Measurements from ENCODE around the gene TNFRSF21.
"Not testable (repeated sequence)": the region's sequence is repeated elsewhere in the genome, so short reads cannot be mapped to it uniquely, and the experiment has no call there.

TNFRSF21 gene

DNA sequence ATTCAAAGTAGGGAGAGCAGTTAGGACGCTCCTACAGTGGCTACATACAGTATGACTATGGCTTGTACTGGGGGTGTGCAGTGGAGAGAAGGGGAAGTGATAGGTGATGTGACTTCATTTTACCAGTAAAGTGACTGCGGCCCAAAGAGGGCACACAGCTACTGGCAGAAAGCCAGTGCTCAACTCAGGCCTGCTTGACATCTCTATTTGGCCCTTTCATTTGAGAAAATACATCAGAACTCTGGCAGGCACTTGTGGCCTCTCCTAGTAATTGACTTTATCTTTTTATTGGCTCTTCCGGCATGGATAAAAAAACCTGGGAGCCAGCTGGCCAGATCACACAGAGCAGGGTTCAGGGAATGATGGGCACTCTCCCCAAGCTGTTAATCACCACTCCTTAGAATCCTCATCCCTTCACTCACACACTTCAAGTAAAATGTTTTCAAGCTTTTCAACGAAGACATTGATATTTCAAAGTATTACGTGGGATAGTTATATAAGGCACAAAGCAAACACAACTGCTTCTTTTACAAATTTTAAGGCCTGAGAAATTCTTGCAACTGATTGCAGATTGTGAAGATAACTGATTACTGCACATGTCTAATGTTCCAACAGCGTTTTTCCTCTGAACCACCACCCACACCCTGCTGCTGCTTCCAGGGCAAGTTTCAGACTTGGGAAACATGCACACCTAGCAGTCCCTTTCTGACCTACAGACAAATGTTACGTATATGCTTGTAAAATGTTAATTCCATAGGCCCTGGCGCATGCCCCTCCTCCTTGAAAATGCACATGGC, 73.5 kb downstream of the TNFRSF21 start:
- Histone ChIP-seq H3K4me1 (peaks cover 45% of the 10 kb centered on the region), H3K9ac (no peak overlapping the region), H3K36me3 (peaks cover 77% of the 10 kb centered on the region), H3K27ac (0 out of 2 replicates have a peak overlapping the region, but pooled peaks have one; percentile 1), H3K27me3 (no peaks in the 10 kb centered on the region), H3K9me3 (no peaks in the 10 kb centered on the region), H4K20me1 (no peaks in the 10 kb centered on the region), H3K4me3 (no peak overlapping the region), H3K4me2 (no peak overlapping the region)
- TF ChIP-seq Cebpa-rat (IDR thresholded peaks at IDR 0.05), result no peak

- Histone ChIP-seq H3K4me1 (peaks cover 37% of the 10 kb centered on the region), H3K4me3 (no peak overlapping the region), H3K27ac (0 out of 2 replicates have a peak overlapping the region, but pooled peaks have one; percentile 1), H3K36me3 (peaks cover 85% of the 10 kb centered on the region), H3K9me3 (no peaks in the 10 kb centered on the region), H3K9ac (no peak overlapping the region), H3K27me3 (no peaks in the 10 kb centered on the region), H3K4me2 (no peak overlapping the region), H4K20me1 (no peaks in the 10 kb centered on the region)
- no peak for TF ChIP-seq Cebpa-rat (IDR thresholded peaks at IDR 0.05)
Measured at GRCh38 chr6:47235421-47235820, 74.3 kb downstream of the TNFRSF21 start.

DNA sequence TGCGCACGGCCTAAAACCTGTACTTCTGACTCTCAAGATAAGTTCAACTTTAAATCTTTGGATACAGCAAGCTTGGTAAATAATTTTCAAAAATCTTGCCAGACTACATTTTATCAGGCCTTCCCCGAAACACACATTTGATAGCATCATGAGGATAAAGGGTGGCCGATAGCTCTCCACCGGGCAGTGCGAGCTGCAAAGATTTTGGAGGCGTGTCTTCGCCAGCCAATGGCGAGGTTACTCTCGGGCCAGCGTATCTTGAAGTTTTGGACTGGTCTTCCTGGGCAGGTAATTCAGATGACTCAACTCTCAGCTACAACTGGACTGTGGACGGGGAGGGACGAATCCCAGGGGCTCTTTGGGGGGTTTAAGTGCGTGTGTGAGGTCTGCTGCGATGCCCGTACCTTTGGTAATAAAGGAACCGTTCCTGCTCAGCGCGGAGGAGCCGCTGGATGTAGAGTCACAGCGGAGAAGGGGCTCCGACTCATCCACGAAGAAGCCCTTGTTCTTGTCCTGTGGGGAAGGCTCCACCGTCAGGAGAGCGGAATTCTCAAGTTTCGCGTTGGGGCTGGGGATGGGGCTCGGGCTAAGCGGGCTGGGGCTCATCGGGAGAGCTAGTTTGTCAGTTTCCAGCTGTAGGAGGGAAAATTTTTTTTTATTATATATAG, 75.3 kb downstream of the TNFRSF21 start:
- H3K9me3 ChIP-seq, result no peaks in the 10 kb centered on the region
- no peak overlapping the region for H3K4me2 ChIP-seq
- H3K36me3 ChIP-seq, result peaks cover 90% of the 10 kb centered on the region
- no peaks in the 10 kb centered on the region for H4K20me1 ChIP-seq
- no peak overlapping the region for H3K4me3 ChIP-seq
- no peaks in the 10 kb centered on the region for H3K27me3 ChIP-seq
- no peak overlapping the region for H3K9ac ChIP-seq
- no peak overlapping the region for H3K27ac ChIP-seq
- peaks cover 27% of the 10 kb centered on the region for H3K4me1 ChIP-seq
- TF ChIP-seq Cebpa-rat (IDR thresholded peaks at IDR 0.05), result no peak

- peaks cover 15% of the 10 kb centered on the region; the same call in 1 of the 2 replicates for H3K4me1 ChIP-seq
- H3K9me3 ChIP-seq, result no peaks in the 10 kb centered on the region
- TF ChIP-seq Cebpa-rat (IDR thresholded peaks at IDR 0.05), result no peak
- peaks cover 79% of the 10 kb centered on the region for H3K36me3 ChIP-seq
- no peak overlapping the region for H3K9ac ChIP-seq
- no peak overlapping the region for H3K4me3 ChIP-seq
- H3K4me2 ChIP-seq, result no peak overlapping the region
- H3K27me3 ChIP-seq, result no peaks in the 10 kb centered on the region
- H3K27ac ChIP-seq, result no peak overlapping the region
- H4K20me1 ChIP-seq, result no peaks in the 10 kb centered on the region
Measured at GRCh38 chr6:47231151-47231550, 78.6 kb downstream of the TNFRSF21 start.

DNA sequence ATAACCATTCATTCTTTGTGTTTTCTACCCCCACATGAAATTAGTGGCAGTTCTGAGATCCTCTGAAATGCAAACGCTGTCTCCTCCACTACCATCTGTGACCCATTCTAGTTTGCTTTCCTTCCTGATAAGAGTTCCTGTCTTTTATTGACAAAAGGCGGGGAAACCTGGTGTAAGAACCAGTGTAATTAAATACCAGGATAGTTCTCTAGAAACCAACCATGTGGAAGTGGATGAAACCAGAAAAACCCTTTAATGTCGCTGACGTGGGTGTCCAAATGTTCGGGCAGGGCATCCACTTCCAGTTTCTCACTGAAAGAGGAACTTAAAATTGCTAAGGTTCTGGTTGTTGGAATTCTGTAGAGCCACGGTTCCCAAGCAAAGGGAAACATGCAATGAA, 79.1 kb downstream of the TNFRSF21 start:
- no peaks in the 10 kb centered on the region for H3K27me3 ChIP-seq
- no peak overlapping the region for H3K27ac ChIP-seq

DNA sequence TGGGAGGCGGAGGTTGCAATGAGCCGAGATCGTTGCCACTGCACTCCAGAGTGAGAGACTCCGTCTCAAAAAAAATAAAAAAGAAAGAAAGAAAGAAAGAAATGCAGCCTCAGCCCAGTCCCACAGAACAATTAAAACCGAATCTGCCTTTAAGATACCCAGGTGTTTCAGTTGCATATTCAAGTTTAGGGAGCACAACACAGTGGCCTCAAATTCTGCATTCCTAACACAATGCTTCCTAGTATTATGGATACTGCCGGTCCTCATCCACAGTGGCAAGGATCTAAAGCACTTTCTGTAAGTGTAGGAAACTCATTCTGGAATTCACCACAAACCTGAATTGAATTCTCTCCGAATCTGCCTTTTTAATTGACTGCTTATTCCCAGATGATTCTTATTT, 80.5 kb downstream of the TNFRSF21 start:
- H3K36me3 ChIP-seq, result peaks cover 60% of the 10 kb centered on the region
- no peaks in the 10 kb centered on the region for H3K27me3 ChIP-seq
- no peak for TF ChIP-seq Cebpa-rat (IDR thresholded peaks at IDR 0.05)
- no peak overlapping the region for H3K9ac ChIP-seq
- no peak overlapping the region for H3K4me3 ChIP-seq
- no peaks in the 10 kb centered on the region for H3K9me3 ChIP-seq
- H3K4me1 ChIP-seq, result peaks cover 8% of the 10 kb centered on the region; the same call in 1 of the 2 replicates
- no peaks in the 10 kb centered on the region for H4K20me1 ChIP-seq
- no peak overlapping the region for H3K27ac ChIP-seq
- no peak overlapping the region for H3K4me2 ChIP-seq

More for the DNA sequence above, 79.1 kb downstream of the TNFRSF21 start:
- TF ChIP-seq Cebpa-rat (IDR thresholded peaks at IDR 0.05), result no peak
- H3K36me3 ChIP-seq, result peaks cover 73% of the 10 kb centered on the region
- no peak overlapping the region for H3K4me2 ChIP-seq
- H3K4me1 ChIP-seq, result peaks cover 9% of the 10 kb centered on the region; the same call in 1 of the 2 replicates
- H3K9me3 ChIP-seq, result no peaks in the 10 kb centered on the region
- no peak overlapping the region for H3K4me3 ChIP-seq
- no peak overlapping the region for H3K9ac ChIP-seq
- H4K20me1 ChIP-seq, result no peaks in the 10 kb centered on the region

- not testable (repeated sequence) for H3K4me3 ChIP-seq, H4K20me1 ChIP-seq, H3K4me1 ChIP-seq, H3K27me3 ChIP-seq, H3K9ac ChIP-seq, H3K9me3 ChIP-seq, H3K27ac ChIP-seq, H3K4me2 ChIP-seq
- peaks cover 52% of the 10 kb centered on the region for H3K36me3 ChIP-seq
Measured at GRCh38 chr6:47228093-47228492, 81.6 kb downstream of the TNFRSF21 start.

GRCh38 chr6:47223251-47223650, 86.5 kb downstream of the TNFRSF21 start:
- H3K36me3 ChIP-seq, H3K9me3 ChIP-seq, H3K27me3 ChIP-seq, H3K4me3 ChIP-seq, H3K27ac ChIP-seq, H3K4me1 ChIP-seq, H4K20me1 ChIP-seq, H3K4me2 ChIP-seq, H3K9ac ChIP-seq: not testable (repeated sequence)

GRCh38 chr6:47221565-47221964, 88.1 kb downstream of the TNFRSF21 start:
- Histone ChIP-seq H3K4me2 (no peak overlapping the region), H4K20me1 (no peaks in the 10 kb centered on the region), H3K27me3 (no peaks in the 10 kb centered on the region), H3K36me3 (no peaks in the 10 kb centered on the region), H3K4me3 (no peak overlapping the region), H3K9me3 (peaks cover 4% of the 10 kb centered on the region; the same call in 1 of the 2 replicates), H3K4me1 (no peaks in the 10 kb centered on the region), H3K27ac (no peak overlapping the region), H3K9ac (no peak overlapping the region)
- no peak for TF ChIP-seq Cebpa-rat (IDR thresholded peaks at IDR 0.05)

DNA sequence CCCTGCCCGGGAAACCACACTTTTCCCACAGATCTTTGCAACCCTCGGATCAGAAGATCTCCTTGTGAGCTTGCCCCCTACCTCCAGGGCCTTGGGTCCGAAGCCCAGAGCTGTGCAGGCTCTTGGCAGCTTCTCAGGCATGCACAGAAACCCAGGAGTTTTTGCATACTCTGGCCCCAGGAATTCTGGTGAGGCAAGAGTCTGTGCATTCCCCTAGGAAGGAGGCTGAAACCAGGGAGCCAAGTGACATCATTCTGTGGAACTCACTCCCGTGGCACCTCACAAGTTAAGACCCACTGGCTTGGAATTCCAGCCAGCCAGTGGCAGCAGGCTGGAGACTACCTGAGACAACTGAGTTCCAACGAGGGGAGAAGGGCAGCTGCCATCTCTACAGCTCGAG, 100.1 kb downstream of the TNFRSF21 start:
- no peak overlapping the region for H3K4me3 ChIP-seq
- H4K20me1 ChIP-seq, result no peaks in the 10 kb centered on the region
- peaks cover 7% of the 10 kb centered on the region; the same call in 1 of the 2 replicates for H3K9me3 ChIP-seq
- H3K36me3 ChIP-seq, result no peaks in the 10 kb centered on the region
- no peak overlapping the region for H3K27ac ChIP-seq
- no peak overlapping the region for H3K9ac ChIP-seq
- TF ChIP-seq Cebpa-rat (IDR thresholded peaks at IDR 0.05), result no peak
- no peak overlapping the region for H3K4me2 ChIP-seq
- H3K27me3 ChIP-seq, result no peaks in the 10 kb centered on the region
- peaks cover 3% of the 10 kb centered on the region for H3K4me1 ChIP-seq

Measured in BLaER1 (cell line).